ENCODE results near the gene GNE.

DNA sequence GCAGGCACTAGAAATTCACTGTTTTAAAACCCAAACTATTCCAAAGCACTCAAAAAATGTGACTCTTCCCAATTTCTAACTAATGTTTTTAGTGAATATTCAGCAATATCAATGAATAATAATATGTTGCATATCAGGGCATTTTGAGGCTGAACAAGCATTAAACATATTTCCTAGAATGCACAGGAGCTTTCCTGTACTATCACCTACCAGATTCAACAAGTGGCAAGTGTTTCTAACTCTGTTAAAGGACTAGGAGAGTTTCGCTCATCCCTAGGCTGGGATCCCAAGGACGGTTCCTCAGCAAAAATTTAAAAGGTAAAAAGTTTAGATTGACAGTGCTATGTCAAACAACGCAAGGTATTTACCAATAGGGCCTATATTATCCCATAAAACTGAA, 21.0 kb downstream of the GNE start:
- TF ChIP-seq POLR2AphosphoS5 (IDR thresholded peaks at IDR 0.05; ENCODE audit: low read depth, low read length), result no peak
- TF ChIP-seq TAF1 (IDR thresholded peaks at IDR 0.05; ENCODE audit: borderline replicate concordance, insufficient read depth, low read length), result no peak
- no peak for TF ChIP-seq SIN3A (IDR thresholded peaks at IDR 0.05; ENCODE audit: borderline replicate concordance, insufficient read depth, low read length)
- TF ChIP-seq, protein P1, sequence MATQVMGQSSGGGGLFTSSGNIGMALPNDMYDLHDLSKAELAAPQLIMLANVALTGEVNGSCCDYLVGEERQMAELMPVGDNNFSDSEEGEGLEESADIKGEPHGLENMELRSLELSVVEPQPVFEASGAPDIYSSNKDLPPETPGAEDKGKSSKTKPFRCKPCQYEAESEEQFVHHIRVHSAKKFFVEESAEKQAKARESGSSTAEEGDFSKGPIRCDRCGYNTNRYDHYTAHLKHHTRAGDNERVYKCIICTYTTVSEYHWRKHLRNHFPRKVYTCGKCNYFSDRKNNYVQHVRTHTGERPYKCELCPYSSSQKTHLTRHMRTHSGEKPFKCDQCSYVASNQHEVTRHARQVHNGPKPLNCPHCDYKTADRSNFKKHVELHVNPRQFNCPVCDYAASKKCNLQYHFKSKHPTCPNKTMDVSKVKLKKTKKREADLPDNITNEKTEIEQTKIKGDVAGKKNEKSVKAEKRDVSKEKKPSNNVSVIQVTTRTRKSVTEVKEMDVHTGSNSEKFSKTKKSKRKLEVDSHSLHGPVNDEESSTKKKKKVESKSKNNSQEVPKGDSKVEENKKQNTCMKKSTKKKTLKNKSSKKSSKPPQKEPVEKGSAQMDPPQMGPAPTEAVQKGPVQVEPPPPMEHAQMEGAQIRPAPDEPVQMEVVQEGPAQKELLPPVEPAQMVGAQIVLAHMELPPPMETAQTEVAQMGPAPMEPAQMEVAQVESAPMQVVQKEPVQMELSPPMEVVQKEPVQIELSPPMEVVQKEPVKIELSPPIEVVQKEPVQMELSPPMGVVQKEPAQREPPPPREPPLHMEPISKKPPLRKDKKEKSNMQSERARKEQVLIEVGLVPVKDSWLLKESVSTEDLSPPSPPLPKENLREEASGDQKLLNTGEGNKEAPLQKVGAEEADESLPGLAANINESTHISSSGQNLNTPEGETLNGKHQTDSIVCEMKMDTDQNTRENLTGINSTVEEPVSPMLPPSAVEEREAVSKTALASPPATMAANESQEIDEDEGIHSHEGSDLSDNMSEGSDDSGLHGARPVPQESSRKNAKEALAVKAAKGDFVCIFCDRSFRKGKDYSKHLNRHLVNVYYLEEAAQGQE (IDR thresholded peaks at IDR 0.05; ENCODE audit: insufficient read depth in 1 of 2, low read depth in 2 of 2, low read length in 2 of 2), result no peak

Data from PFSK-1 (cell line).